Left lung (tissue), 10 donors: Measurements from ENCODE around the gene AMBRA1. TPM values are rescaled to one million over a fixed set of nuclear protein-coding genes. Genes with fewer than 3 reads are reported as not detected.

Experiments
- ATAC-seq: fragments of 200-7000 bp; cut with Tn5 transposase; one replicate; pipeline ENCODE4 v1.9.1; 2020; ENCODE audit warnings: moderate library complexity
- DNase-seq, 4 donors: peaks; one replicate each; pipeline ENCODE4 v3.0.0-alpha.2; 2013 to 2020
- H3K27ac ChIP-seq, 2 donors: fragments of 200-600 bp; sonication (generic) in 1 of 2; one replicate each; pipeline versions ENCODE4 v1.5.0 to v1.8.0; 2020 to 2021
- H3K27me3 ChIP-seq, 2 donors: fragments of 200-600 bp; sonication (generic) in 1 of 2; one replicate each; pipeline versions ENCODE4 v1.5.0 to v1.8.0; 2020 to 2021
- H3K36me3 ChIP-seq, 2 donors: fragments of 200-600 bp; sonication (generic) in 1 of 2; one replicate each; pipeline versions ENCODE4 v1.5.0 to v1.8.0; 2020 to 2021
- H3K4me1 ChIP-seq, 2 donors: fragments of 200-600 bp; one replicate each; pipeline ENCODE4 v1.8.0; 2021
- H3K4me3 ChIP-seq, 2 donors: fragments of 200-600 bp; sonication (generic) in 1 of 2; one replicate each; pipeline versions ENCODE4 v1.5.0 to v1.8.0; 2020 to 2021; ENCODE audit warnings: mild to moderate bottlenecking in 1 of 2
- H3K9me3 ChIP-seq, 2 donors: fragments of 200-600 bp; sonication (generic) in 1 of 2; one replicate each; pipeline versions ENCODE4 v1.5.0 to v1.8.0; 2020 to 2021
- intact Hi-C, 2 donors: fragments of 100-400 bp; cut with DNase I; formaldehyde crosslinking; loops; one replicate each; pipeline versions ENCODE4 v1.11.2 to v1.14.2; 2022
- polyA plus RNA-seq, 6 donors: library from polyadenylated mRNA; unstranded; fragments of 120-200 nt; gene quantifications; one replicate each; pipeline ENCODE4 v1.2.1, GENCODE V29; 2013; ENCODE audit not compliant: insufficient read length in 6 of 6
- total RNA-seq, 2 donors: library from RNA; stranded (reverse); fragmentation: NEBNext Ultra II Directional; extraction: Animal tissue kit (Norgen Biotek cat#: 25700); gene quantifications; one replicate each; pipeline ENCODE4 v1.2.1, GENCODE V29; 2021
- TF ChIP-seq, protein P1 (sequence below), 2 donors: fragments of 200-600 bp; sonication (generic) in 1 of 2; IDR thresholded peaks; one replicate each; pipeline versions ENCODE4 v1.5.0 to v1.8.0; 2021; ENCODE audit warnings: antibody characterized with exemption in 2 of 2
- donor health status: DM: no; HTN: yes; CAD: no.
- donor health status: DM: no; HTN: no; CAD: no.

The AMBRA1 gene
- total and polyA plus RNA-seq, 8 donors, result 20.4 to 28.2 (median 23.7) TPM

DNA sequence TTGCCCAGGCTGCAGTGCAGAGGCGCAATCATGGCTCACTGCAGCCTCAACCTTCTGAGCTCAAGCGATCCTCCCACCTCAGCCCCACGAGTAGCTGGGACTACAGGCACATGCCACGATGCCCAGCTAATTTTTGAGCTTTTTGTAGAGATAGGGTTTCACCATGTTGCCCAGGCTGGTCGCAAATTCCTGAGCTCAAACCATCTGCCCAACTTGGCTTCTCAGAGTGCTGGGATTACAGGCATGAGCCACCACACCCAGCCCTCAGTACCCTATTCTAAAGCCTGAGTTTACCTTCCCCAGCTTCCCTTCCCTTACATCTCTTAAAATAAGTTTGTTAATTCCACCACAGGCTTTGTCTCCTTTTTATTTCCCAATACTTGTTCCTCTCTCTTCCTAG lies 59.1 kb downstream of the AMBRA1 start:
- peaks cover 0 to 31% of the 10 kb centered on the region in 2 donors for H3K4me1 ChIP-seq
- intact Hi-C loops, result loop anchor here in 1 of 2 donors (5.0 kb wide), 1 partner anchor 147 kb away; no protein-coding TSS in a partner anchor
- TF ChIP-seq, protein P1, sequence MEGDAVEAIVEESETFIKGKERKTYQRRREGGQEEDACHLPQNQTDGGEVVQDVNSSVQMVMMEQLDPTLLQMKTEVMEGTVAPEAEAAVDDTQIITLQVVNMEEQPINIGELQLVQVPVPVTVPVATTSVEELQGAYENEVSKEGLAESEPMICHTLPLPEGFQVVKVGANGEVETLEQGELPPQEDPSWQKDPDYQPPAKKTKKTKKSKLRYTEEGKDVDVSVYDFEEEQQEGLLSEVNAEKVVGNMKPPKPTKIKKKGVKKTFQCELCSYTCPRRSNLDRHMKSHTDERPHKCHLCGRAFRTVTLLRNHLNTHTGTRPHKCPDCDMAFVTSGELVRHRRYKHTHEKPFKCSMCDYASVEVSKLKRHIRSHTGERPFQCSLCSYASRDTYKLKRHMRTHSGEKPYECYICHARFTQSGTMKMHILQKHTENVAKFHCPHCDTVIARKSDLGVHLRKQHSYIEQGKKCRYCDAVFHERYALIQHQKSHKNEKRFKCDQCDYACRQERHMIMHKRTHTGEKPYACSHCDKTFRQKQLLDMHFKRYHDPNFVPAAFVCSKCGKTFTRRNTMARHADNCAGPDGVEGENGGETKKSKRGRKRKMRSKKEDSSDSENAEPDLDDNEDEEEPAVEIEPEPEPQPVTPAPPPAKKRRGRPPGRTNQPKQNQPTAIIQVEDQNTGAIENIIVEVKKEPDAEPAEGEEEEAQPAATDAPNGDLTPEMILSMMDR (IDR thresholded peaks at IDR 0.05), result no peak
- H3K27me3 ChIP-seq, result no peaks in the 10 kb centered on the region
- peaks cover 0 to under 1% of the 10 kb centered on the region in 2 donors for H3K36me3 ChIP-seq
- H3K4me3 ChIP-seq, result no peak overlapping the region
- no peak for ATAC-seq
- no peak overlapping the region for H3K27ac ChIP-seq
- no peak for DNase-seq
- no peaks in the 10 kb centered on the region for H3K9me3 ChIP-seq

DNA sequence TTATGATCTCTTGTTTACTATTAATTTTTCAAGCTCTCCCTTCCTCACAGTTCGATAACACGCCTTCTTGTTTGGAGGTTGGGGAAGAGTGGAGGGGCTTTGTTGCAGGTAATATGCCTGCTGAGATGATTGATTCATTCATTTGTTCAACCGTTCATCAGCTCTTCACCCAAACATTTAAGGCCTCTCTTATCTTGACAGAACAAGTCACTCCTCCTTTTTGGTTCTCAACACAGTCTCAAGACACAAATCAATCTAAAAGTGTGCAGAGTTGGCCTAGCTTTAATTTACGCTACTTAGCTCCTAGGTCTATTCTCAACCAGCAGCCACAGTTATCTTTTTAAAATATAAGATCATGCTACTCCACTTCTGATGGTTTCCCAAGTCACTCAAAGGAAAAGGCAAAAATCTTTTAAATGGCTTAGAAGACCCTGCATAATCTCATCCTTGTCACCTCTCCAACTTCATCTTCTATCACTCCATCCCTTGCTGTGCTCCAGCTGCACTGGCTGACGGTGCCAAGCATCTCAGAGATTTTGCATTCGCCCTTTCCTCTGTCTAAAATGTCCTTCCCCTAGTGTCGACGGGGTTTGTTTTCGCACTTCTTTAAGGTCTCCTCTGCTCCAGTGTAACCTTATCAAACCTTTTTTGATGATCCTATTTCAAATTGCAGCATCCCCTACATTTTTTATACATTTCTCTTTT lies 60.3 kb downstream of the AMBRA1 start:
- no peak overlapping the region for H3K4me3 ChIP-seq
- no peak for ATAC-seq
- H3K36me3 ChIP-seq, result no peaks in the 10 kb centered on the region
- no peaks in the 10 kb centered on the region for H3K27me3 ChIP-seq
- peaks cover 0 to 42% of the 10 kb centered on the region in 2 donors for H3K4me1 ChIP-seq
- intact Hi-C loops, result no loop called here
- no peak overlapping the region for H3K27ac ChIP-seq
- TF ChIP-seq, protein P1 (IDR thresholded peaks at IDR 0.05), result no peak
- no peaks in the 10 kb centered on the region for H3K9me3 ChIP-seq
- DNase-seq, result no peak

DNA sequence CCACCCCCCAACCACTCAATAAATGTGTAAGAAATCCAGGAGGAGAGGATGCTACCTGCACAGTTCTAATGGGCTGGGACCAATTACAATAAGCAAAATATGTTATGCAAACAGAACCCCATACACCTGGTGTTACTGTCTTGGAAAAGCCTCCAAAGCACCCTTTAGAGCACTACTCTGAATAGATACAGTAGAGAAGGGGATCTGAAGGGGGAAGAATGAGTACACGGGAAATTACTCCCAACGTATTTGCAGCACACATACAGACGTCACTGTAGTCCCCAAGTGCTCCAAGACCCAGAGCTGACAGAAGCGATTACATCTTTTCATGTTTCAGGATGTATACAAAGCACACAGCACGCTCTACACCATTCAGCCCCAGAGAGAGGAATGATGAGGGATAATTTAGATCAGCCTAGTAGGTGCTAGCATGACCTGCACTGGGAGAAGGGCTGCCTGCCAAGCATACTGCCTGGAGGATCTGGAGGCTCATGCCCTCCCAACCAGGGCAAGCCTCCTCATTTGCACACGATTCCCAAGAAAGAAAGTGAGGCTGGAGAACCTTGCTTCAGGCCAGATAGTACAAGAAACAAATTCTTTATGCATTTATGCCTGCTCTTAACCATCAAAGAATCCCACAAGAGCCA lies 63.8 kb downstream of the AMBRA1 start:
- H3K27me3 ChIP-seq, result no peaks in the 10 kb centered on the region
- peaks cover 0 to 26% of the 10 kb centered on the region in 2 donors for H3K4me1 ChIP-seq
- DNase-seq, result no peak
- TF ChIP-seq, protein P1 (IDR thresholded peaks at IDR 0.05), result no peak
- no peak overlapping the region for H3K4me3 ChIP-seq
- H3K36me3 ChIP-seq, result no peaks in the 10 kb centered on the region
- H3K27ac ChIP-seq, result no peak overlapping the region
- intact Hi-C loops, result no loop called here
- no peak for ATAC-seq
- H3K9me3 ChIP-seq, result peaks cover 0 to 9% of the 10 kb centered on the region in 2 donors

DNA sequence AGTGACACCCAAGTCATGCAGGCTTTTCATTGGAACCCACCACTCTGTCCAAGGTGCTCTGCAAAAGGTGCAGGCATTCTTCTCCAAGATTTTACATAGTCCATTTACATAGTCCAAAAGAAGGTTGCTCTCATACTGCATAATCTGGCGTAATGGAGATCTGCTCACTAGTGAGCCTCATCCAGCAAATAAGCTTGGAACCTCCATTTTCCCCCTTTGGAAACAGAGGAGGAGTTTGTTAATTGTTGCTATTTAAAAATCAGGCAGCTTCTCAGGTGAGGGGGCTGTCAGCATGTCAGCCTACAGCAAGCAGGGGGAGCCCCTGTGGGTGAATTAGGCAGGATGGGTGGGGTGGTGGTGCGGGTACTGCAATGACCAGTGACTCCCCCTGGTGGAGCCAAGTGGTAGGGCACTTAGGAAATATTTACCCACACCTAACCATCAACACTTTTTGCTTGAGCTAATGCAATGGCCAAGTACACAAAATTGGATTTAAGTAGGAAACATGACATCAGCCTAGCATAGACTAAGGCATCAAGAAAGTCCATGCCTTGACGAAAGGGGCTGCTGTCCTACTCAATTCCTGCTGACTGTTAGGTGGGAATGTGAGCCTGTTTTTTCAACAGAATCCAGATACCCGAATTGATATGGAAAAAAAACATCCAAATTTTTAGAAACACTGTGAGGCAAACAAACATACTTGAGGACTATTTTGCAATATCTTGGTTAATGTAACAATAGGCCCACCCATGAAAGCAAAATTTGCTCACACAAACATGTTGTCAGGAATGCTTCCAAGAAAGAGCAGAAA lies 64.5 kb downstream of the AMBRA1 start:
- TF ChIP-seq, protein P1 (IDR thresholded peaks at IDR 0.05), result peak; percentile 81 to 93
- H3K4me1 ChIP-seq, result peaks cover 0 to 20% of the 10 kb centered on the region in 2 donors
- peaks cover 0 to 9% of the 10 kb centered on the region in 2 donors for H3K9me3 ChIP-seq
- intact Hi-C loops, result no loop called here
- DNase-seq (peak in 3 of 4 donors; percentile 14 to 54 (median 46)), ATAC-seq (peak; percentile 95)
- no peaks in the 10 kb centered on the region for H3K36me3 ChIP-seq
- no peak overlapping the region for H3K4me3 ChIP-seq
- no peaks in the 10 kb centered on the region for H3K27me3 ChIP-seq
- no peak overlapping the region for H3K27ac ChIP-seq
